GM12891 (cell line): ENCODE data around the gene MLLT10.

Source experiments
- DNase-seq: peaks from one replicate; pipeline ENCODE4 v3.0.0; 2011; ENCODE audit warnings: low spot score; ENCODE audit not compliant: insufficient read length
- FAIRE-seq: peaks from 2 replicates; lab custom pipeline; 2011; peaks lifted over from hg19 to GRCh38; lab: Jason Lieb, UNC
- PAX5 ChIP-seq: IDR thresholded peaks from 2 replicates; pipeline ENCODE4 v1.6.1; 2011; ENCODE audit warnings: low read length, moderate library complexity, mild to moderate bottlenecking; ENCODE audit not compliant: insufficient read depth, severe bottlenecking
- POLR2A ChIP-seq: IDR thresholded peaks from 2 replicates; pipeline ENCODE4 v1.6.1; 2011; ENCODE audit warnings: low read depth, low read length, control low read depth
- POLR2AphosphoS5 ChIP-seq: IDR thresholded peaks from 2 replicates; pipeline ENCODE4 v1.6.1; 2011; ENCODE audit warnings: low read depth, low read length, control low read depth
- POU2F2 ChIP-seq: IDR thresholded peaks from 2 replicates; pipeline ENCODE4 v1.6.1; 2011; ENCODE audit warnings: low read depth, mild to moderate bottlenecking, control low read depth, low read length, moderate library complexity
- SPI1 ChIP-seq: IDR thresholded peaks from 2 replicates; pipeline ENCODE4 v1.6.1; 2011; ENCODE audit warnings: low read depth, low read length, control low read depth
- TAF1 ChIP-seq: IDR thresholded peaks from 2 replicates; pipeline ENCODE4 v1.6.1; 2011; ENCODE audit warnings: low read depth, low read length, control low read depth

The MLLT10 gene

GRCh38 chr10:21500578-21500910 lies 33.5 kb upstream of the MLLT10 start:
- DNase-seq: no peak
- TF ChIP-seq POU2F2 (no peak), TAF1 (no peak), SPI1 (no peak), PAX5 (no peak), POLR2AphosphoS5 (no peak), POLR2A (no peak)
- FAIRE-seq: no peak

- DNase-seq: no peak
- no peak for FAIRE-seq
- TF ChIP-seq TAF1: no peak
- TF ChIP-seq PAX5: no peak
- no peak for TF ChIP-seq SPI1
- no peak for TF ChIP-seq POLR2AphosphoS5
- no peak for TF ChIP-seq POLR2A
- TF ChIP-seq POU2F2: no peak
These were observed 32.9 kb upstream of the MLLT10 start for GRCh38 chr10:21501091-21501490.

- TF ChIP-seq POLR2AphosphoS5 (no peak), PAX5 (no peak), POLR2A (no peak), TAF1 (no peak), POU2F2 (no peak), SPI1 (no peak)
- FAIRE-seq (no peak), DNase-seq (no peak)
These were observed 32.2 kb upstream of the MLLT10 start for GRCh38 chr10:21501731-21502347.

GRCh38 chr10:21502348-21502740 lies 31.7 kb upstream of the MLLT10 start:
- FAIRE-seq: no peak
- no peak for TF ChIP-seq SPI1
- no peak for TF ChIP-seq PAX5
- TF ChIP-seq POLR2A: no peak
- TF ChIP-seq POU2F2: no peak
- TF ChIP-seq TAF1: no peak
- no peak for TF ChIP-seq POLR2AphosphoS5
- no peak for DNase-seq

- DNase-seq (no peak), FAIRE-seq (no peak)
- no peak for TF ChIP-seq TAF1
- TF ChIP-seq POU2F2: no peak
- TF ChIP-seq POLR2AphosphoS5: no peak
- TF ChIP-seq PAX5: no peak
- no peak for TF ChIP-seq SPI1
- TF ChIP-seq POLR2A: no peak
These were observed 30.5 kb upstream of the MLLT10 start for GRCh38 chr10:21503542-21503941.

GRCh38 chr10:21505711-21506278 lies 28.2 kb upstream of the MLLT10 start:
- TF ChIP-seq TAF1: no peak
- no peak for TF ChIP-seq SPI1
- no peak for TF ChIP-seq POLR2A
- TF ChIP-seq POLR2AphosphoS5: no peak
- no peak for TF ChIP-seq POU2F2
- TF ChIP-seq PAX5: no peak
- FAIRE-seq: no peak
- DNase-seq: no peak

- DNase-seq (no peak), FAIRE-seq (no peak)
- no peak for TF ChIP-seq PAX5
- TF ChIP-seq SPI1: no peak
- TF ChIP-seq POU2F2: no peak
- TF ChIP-seq POLR2A: no peak
These were observed 27.7 kb upstream of the MLLT10 start for GRCh38 chr10:21506351-21506750.

GRCh38 chr10:21507150-21507549 lies 26.9 kb upstream of the MLLT10 start:
- no peak for TF ChIP-seq POLR2AphosphoS5
- no peak for TF ChIP-seq PAX5
- no peak for TF ChIP-seq SPI1
- no peak for TF ChIP-seq POLR2A
- TF ChIP-seq TAF1: no peak
- no peak for TF ChIP-seq POU2F2
- DNase-seq: no peak
- no peak for FAIRE-seq

- TF ChIP-seq POLR2A: no peak
- TF ChIP-seq TAF1: no peak
- no peak for TF ChIP-seq PAX5
- no peak for TF ChIP-seq POU2F2
- no peak for TF ChIP-seq SPI1
- TF ChIP-seq POLR2AphosphoS5: no peak
- DNase-seq (no peak), FAIRE-seq (no peak)
These were observed 25.2 kb upstream of the MLLT10 start for GRCh38 chr10:21508706-21509331.
